Metanephros (tissue), 2 donors: ENCODE data around the gene AMY2A. TPM values are rescaled to one million over a fixed set of nuclear protein-coding genes. Genes with fewer than 3 reads are reported as not detected.

Experiments used
- small RNA-seq: library from RNA; depleted of rRNA; stranded (forward); fragments of <200 nt; gene quantifications from one replicate; pipeline ENCODE3, GENCODE V24; 2014; ENCODE audit warnings: low replicate concordance
- total RNA-seq: library from RNA; depleted of rRNA; stranded (reverse); fragments of >200 nt; gene quantifications from one replicate; pipeline ENCODE4 v1.2.3, GENCODE V29; 2014

Gene AMY2A
- not detected for total RNA-seq

GRCh38 chr1:103616994-103617477 lies at the start of gene AMY2A:
TSS of gene AMY2A (plus strand) at chr1:103617427. CDS start at chr1:103617441, 14 bp downstream.

DNA sequence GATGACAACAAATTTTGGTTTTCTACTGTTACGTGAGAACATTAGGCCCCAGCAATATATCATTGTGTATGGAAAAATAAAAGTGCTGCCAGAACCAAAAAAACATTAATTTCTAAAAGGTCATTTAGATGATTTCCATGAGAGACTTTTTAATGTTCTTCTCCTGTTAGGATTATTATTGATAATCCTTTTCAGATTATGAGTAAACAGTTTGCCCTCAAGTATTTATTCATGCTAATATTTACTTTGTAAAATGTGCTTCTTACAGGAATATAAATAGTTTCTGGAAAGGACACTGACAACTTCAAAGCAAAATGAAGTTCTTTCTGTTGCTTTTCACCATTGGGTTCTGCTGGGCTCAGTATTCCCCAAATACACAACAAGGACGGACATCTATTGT lies 45.9 kb upstream of the AMY2A start, which contains the start of gene AMY2B:
TSS of gene AMY2B (plus strand) at position 301 of the 400 bp plus-strand sequence. CDS start at position 315, 14 bp downstream.

GRCh38 chr1:103655460-103655859 lies 38.2 kb downstream of the AMY2A start, which contains the start of gene AMY1A:
TSS of gene AMY1A (plus strand) at chr1:103655760. CDS start at chr1:103656331, 571 bp downstream.

Small RNA genes lying within 50 kb of the gene (small RNA-seq; reads per million reads assigned to genes)
- not detected for gene AC105272.1

Other genes with a start within 250 kb of the AMY2A start
- 29.0 TPM for gene RNPC3, start 91.7 kb upstream of the AMY2A start, total RNA-seq
- gene AMY2B, start 45.8 kb upstream of the AMY2A start, total RNA-seq: 30.7 TPM
- not detected for gene AMY1A, start 38.3 kb downstream of the AMY2A start, total RNA-seq
- gene AMY1B, start 78.8 kb downstream of the AMY2A start, total RNA-seq: not detected
- gene AMY1C, start 132.5 kb downstream of the AMY2A start, total RNA-seq: not detected